ENCODE measurements around the gene USP22.
"Not testable (repeated sequence)": the region's sequence is repeated elsewhere in the genome, so short reads cannot be mapped to it uniquely, and the experiment has no call there.

DNA sequence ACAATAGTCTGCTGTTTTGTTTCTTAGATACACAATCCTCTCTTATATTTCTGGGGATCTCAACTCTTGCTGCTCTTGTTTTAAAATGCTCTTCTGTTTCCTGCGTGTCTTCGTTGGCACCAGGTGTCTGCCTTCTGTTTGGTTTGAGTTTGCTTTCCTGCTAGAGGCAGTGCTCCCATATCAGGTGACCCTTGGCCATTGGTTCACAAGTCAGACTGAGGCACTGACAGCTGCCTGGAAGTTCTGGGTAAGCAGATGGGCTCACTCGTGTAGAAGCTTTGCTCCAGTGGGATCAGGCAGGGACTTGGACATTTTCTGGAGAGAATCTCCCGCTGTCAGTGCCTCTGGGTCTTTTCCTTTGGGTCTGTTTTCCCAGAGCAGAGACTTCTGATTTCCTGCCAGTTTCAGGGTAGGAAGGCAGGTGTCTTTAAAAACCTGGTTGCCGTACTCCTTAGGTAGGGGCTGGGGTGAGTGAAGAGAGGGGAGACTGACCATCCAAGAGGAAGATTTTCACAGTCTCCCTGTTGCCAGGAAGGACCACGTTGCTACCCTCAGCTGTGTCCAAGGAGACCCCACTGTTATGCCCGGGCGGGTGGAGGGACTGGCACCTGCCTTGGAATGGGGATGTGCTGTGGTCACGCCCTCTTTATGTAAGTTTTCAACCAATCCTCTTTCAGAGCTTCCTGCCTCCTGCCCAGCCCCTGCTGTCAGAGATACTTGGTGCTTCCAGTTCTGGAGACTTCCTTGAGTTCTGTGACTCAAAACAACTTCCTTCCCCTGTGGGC, 63.6 kb downstream of the USP22 start:
- TF ChIP-seq POLR2A, EP300 (IDR thresholded peaks at IDR 0.05): not testable (repeated sequence)
- TF ChIP-seq, protein P1, sequence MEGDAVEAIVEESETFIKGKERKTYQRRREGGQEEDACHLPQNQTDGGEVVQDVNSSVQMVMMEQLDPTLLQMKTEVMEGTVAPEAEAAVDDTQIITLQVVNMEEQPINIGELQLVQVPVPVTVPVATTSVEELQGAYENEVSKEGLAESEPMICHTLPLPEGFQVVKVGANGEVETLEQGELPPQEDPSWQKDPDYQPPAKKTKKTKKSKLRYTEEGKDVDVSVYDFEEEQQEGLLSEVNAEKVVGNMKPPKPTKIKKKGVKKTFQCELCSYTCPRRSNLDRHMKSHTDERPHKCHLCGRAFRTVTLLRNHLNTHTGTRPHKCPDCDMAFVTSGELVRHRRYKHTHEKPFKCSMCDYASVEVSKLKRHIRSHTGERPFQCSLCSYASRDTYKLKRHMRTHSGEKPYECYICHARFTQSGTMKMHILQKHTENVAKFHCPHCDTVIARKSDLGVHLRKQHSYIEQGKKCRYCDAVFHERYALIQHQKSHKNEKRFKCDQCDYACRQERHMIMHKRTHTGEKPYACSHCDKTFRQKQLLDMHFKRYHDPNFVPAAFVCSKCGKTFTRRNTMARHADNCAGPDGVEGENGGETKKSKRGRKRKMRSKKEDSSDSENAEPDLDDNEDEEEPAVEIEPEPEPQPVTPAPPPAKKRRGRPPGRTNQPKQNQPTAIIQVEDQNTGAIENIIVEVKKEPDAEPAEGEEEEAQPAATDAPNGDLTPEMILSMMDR (IDR thresholded peaks at IDR 0.05), result not testable (repeated sequence)

Data from gastroesophageal sphincter (tissue), 3 donors.